Bronchial epithelial cell (primary cell): ENCODE results near the gene COL4A4. TPM values are rescaled to one million over a fixed set of nuclear protein-coding genes. Genes with fewer than 3 reads are reported as not detected.

Source experiments
- DNase-seq: peaks from one replicate; pipeline ENCODE4 v3.0.0-alpha.2; 2010; ENCODE audit warnings: low read depth
- FAIRE-seq: peaks from 2 replicates; lab custom pipeline; 2011; peaks lifted over from hg19 to GRCh38; lab: Jason Lieb, UNC
- H3K27me3 ChIP-seq: 2 replicates; pipeline ENCODE4 v1.5.1; 2011; ENCODE audit warnings: low read length; ENCODE audit not compliant: control insufficient read depth, insufficient read depth
- H3K36me3 ChIP-seq: 2 replicates; pipeline ENCODE4 v1.5.1; 2011; ENCODE audit warnings: low read length; ENCODE audit not compliant: control insufficient read depth, insufficient read depth
- H3K4me3 ChIP-seq: 2 replicates; pipeline ENCODE4 v1.5.1; 2011; ENCODE audit warnings: mild to moderate bottlenecking, low read depth, low read length, control low read depth
- total RNA-seq: library from RNA; depleted of rRNA; stranded (reverse); fragments of >200 nt; gene quantifications from 2 replicates; pipeline ENCODE4 v1.2.1, GENCODE V29; 2014
- TF ChIP-seq, protein P1 (sequence below): IDR thresholded peaks from 2 replicates; pipeline ENCODE4 v1.5.1; 2011; ENCODE audit warnings: mild to moderate bottlenecking, moderate library complexity, low read length, control low read depth, inconsistent platforms; ENCODE audit not compliant: insufficient read depth, severe bottlenecking

COL4A4 gene
- total RNA-seq, 1 donor from 2014 or later, result under 0.01 TPM

DNA sequence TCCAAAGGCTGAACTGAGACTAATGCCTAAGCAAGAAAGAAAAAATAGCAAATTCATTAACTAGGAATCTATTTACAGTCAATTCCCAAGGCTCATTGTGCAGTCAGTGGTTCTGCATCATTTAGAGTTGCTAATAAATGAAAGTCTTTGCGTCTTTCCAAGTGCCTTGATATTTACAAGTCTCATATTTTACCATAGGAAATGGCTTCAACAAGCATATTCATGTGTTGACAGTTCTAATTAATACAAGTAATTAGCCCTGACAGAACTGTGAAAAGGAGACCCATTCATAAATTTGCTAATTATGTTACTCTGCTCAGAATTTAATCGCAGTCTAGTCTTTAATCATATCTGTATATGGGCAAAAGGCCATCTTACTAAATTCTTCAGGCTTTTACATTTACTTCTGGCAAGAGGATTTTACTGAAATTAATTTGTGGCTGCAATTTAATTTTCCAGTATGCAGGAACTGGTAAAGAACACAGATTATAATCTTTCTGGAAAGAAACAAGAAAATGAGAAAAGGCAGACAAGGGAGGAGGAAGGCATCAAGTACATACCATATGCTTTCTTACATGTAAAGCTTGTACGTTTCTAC lies 201.7 kb downstream of the COL4A4 start:
- no peak overlapping the region for H3K4me3 ChIP-seq
- TF ChIP-seq, protein P1, sequence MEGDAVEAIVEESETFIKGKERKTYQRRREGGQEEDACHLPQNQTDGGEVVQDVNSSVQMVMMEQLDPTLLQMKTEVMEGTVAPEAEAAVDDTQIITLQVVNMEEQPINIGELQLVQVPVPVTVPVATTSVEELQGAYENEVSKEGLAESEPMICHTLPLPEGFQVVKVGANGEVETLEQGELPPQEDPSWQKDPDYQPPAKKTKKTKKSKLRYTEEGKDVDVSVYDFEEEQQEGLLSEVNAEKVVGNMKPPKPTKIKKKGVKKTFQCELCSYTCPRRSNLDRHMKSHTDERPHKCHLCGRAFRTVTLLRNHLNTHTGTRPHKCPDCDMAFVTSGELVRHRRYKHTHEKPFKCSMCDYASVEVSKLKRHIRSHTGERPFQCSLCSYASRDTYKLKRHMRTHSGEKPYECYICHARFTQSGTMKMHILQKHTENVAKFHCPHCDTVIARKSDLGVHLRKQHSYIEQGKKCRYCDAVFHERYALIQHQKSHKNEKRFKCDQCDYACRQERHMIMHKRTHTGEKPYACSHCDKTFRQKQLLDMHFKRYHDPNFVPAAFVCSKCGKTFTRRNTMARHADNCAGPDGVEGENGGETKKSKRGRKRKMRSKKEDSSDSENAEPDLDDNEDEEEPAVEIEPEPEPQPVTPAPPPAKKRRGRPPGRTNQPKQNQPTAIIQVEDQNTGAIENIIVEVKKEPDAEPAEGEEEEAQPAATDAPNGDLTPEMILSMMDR, result no peak
- H3K27me3 ChIP-seq, result no peaks in the 10 kb centered on the region
- no peak for FAIRE-seq
- no peak for DNase-seq
- no peaks in the 10 kb centered on the region for H3K36me3 ChIP-seq

DNA sequence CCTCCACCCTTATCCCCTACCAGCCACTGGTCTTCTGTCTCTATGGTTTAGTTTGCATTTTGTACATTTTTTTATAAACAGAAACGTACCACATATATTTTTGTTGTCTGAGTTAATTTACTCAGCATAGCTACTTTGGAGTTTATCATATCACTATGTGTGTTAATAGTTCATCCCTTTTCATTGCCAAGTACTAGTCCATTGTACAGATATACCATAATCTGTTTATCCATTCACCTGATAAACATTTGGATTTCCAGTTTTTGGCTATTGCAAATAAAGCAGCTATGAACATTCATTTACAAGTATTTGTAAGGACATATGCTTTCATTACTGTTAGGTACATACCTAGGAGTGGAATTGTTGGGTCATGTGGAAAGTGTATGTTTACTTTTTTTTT lies 204.6 kb downstream of the COL4A4 start:
- no peak overlapping the region for H3K4me3 ChIP-seq
- TF ChIP-seq, protein P1, result no peak
- no peak for DNase-seq
- no peaks in the 10 kb centered on the region for H3K36me3 ChIP-seq
- FAIRE-seq, result no peak
- no peaks in the 10 kb centered on the region for H3K27me3 ChIP-seq

DNA sequence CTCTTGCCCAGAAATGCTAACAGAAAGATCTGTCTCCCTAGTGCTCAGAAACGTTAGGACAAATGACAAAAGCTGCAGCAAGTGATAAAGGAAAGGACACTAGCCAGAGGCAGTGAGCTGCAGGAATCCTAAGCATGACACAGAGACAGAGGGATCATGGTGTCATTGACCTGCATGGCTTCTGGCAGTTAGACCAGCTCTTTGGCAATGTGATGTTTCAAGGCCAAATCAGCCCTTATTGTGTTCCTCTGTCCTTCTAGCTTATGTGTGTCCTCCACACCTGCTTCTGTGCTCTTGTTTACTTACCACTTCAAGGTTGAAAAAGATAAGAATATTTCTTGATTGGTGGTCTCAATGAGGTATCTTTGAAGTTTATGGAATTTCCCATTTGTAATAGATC lies 207.3 kb downstream of the COL4A4 start:
- Histone ChIP-seq H3K4me3 (no peak overlapping the region), H3K36me3 (no peaks in the 10 kb centered on the region), H3K27me3 (no peaks in the 10 kb centered on the region)
- TF ChIP-seq, protein P1, result no peak
- peak; percentile 32 for FAIRE-seq
- DNase-seq, result no peak

DNA sequence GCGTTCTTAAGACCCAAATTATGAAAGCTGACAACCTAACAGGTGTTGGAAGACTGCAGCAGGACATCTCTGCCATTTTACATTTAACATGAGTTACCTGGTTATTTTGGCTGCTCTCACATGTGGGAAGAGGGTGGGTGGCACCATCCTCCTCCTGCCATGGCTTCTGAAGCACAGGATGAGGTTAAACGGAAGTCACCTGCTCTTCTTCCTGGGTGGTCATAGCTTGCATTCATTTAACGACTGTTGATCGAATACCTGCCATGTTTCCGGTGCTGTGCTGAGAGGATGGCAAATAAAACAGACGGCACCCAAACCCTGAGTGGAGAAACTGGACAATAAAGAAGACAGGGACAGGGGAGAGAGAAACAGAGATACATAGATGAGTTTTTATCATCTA lies 210.2 kb downstream of the COL4A4 start:
- Histone ChIP-seq H3K36me3 (no peaks in the 10 kb centered on the region), H3K4me3 (no peak overlapping the region), H3K27me3 (no peaks in the 10 kb centered on the region)
- TF ChIP-seq, protein P1, result no peak
- DNase-seq (no peak), FAIRE-seq (no peak)

DNA sequence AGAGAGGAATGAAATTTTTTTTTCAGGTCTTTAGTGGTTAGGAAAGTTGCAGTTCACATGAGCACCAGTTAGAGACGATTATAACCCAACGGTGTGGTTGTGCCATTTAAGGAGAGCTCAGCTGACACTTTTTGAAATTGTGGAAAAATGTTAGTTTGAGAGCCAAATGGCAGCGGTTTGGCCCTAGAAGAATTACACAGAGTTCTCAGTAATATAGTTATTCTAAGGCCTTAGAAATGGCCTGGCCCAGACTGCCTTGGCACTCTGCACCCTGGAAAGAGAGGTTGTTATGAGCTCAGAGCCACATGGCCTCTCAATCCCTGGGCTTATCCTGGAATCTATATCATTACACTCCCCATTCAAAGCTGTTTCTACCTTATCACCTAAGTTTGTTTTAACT lies 210.8 kb downstream of the COL4A4 start:
- H3K27me3 ChIP-seq, result no peaks in the 10 kb centered on the region
- FAIRE-seq (no peak), DNase-seq (no peak)
- H3K4me3 ChIP-seq, result no peak overlapping the region
- TF ChIP-seq, protein P1, result no peak
- H3K36me3 ChIP-seq, result no peaks in the 10 kb centered on the region

Other genes with a start within 250 kb of the COL4A4 start
- gene COL4A3, start 419 bp upstream of the COL4A4 start, total RNA-seq, result under 0.01 and 0.26 TPM in 2 replicates
- gene MFF, start 161.0 kb upstream of the COL4A4 start, total RNA-seq, result 63.4 and 68.2 TPM in 2 replicates
- not detected in 2 replicates for gene TM4SF20, start 215.1 kb upstream of the COL4A4 start, total RNA-seq
- gene SCYGR1, start 223.7 kb upstream of the COL4A4 start, total RNA-seq, result not detected in 2 replicates